GM12878 (cell line): ENCODE data around the gene EPB41L4B. TPM values are rescaled to one million over a fixed set of nuclear protein-coding genes. Genes with fewer than 3 reads are reported as not detected.

Source experiments
- ATAC-seq: fragments of 200-7000 bp; cut with Tn5 transposase; 3 replicates; pipeline ENCODE4 v1.9.1; 2020; ENCODE audit warnings: mild to moderate bottlenecking, moderate library complexity
- BruUV-seq: library from RNA; stranded (reverse); fragments of 400-500 nt; replicated peaks from 2 replicates; lab custom pipeline; 2021; lab: Mats Ljungman, UMichigan
- CTCF ChIA-PET: fragments of 300-600 bp; sonication (Branson Sonifier 250); formaldehyde crosslinking; extraction: SDS; loops from one replicate; lab custom pipeline; 2021; ENCODE audit warnings: inconsistent platforms; lab: Yijun Ruan, JAX
- POLR2A ChIA-PET: fragments of 350-600 bp; formaldehyde crosslinking; extraction: SDS; loops from one replicate; lab custom pipeline; 2021; ENCODE audit warnings: inconsistent platforms; lab: Charles Lee
- RAD21 ChIA-PET: fragments of 300-600 bp; sonication (Branson Sonifier 250); formaldehyde crosslinking; loops from one replicate; lab custom pipeline; 2023; ENCODE audit warnings: antibody characterized with exemption; ENCODE audit not compliant: unreplicated experiment; lab: Charles Lee
- SMC1A ChIA-PET: fragments of 300-600 bp; sonication (Branson Sonifier 250); formaldehyde crosslinking; loops from one replicate; lab custom pipeline; 2023; ENCODE audit not compliant: unreplicated experiment, uncharacterized antibody; lab: Charles Lee
- DNase-seq: peaks from one replicate; pipeline ENCODE4 v3.0.0-alpha.2; 2011; ENCODE audit warnings: low read depth, low spot score
- FAIRE-seq: peaks from 3 replicates; lab custom pipeline; 2011; peaks lifted over from hg19 to GRCh38; lab: Jason Lieb, UNC
- H2AFZ ChIP-seq: 2 replicates; pipeline ENCODE4 v1.6.0; 2011; ENCODE audit warnings: low read depth, low read length, control low read depth; ENCODE audit not compliant: control insufficient read depth
- H3K27ac ChIP-seq: 2 replicates; pipeline ENCODE4 v1.5.1; 2011; ENCODE audit warnings: control low read depth; ENCODE audit not compliant: control insufficient read depth, insufficient read depth
- H3K27me3 ChIP-seq, 2 experiments: replicated peaks in 1 of 2; 2 replicates each; pipeline versions ENCODE4 v1.6.0 to v1.6.1; 2011; ENCODE audit warnings: low read length in 1 of 2; ENCODE audit not compliant: control insufficient read depth in 2 of 2, insufficient read depth in 2 of 2
- H3K36me3 ChIP-seq, 2 experiments: 2 replicates each; pipeline ENCODE4 v1.5.1; 2011; ENCODE audit warnings: low read length in 1 of 2; ENCODE audit not compliant: control insufficient read depth in 2 of 2, insufficient read depth in 2 of 2
- H3K4me1 ChIP-seq: 2 replicates; pipeline ENCODE4 v1.6.1; 2011; ENCODE audit warnings: mild to moderate bottlenecking, low read length, moderate library complexity, mixed read lengths; ENCODE audit not compliant: control insufficient read depth, insufficient read depth
- H3K4me2 ChIP-seq: 2 replicates; pipeline ENCODE4 v1.6.0; 2011; ENCODE audit warnings: control low read depth; ENCODE audit not compliant: control insufficient read depth, insufficient read depth
- H3K4me3 ChIP-seq: fragments of 200-600 bp; sonication (generic); 2 replicates; pipeline ENCODE4 v1.5.1; 2016
- H3K79me2 ChIP-seq: 2 replicates; pipeline ENCODE4 v1.6.0; 2011; ENCODE audit warnings: low read length; ENCODE audit not compliant: control insufficient read depth, insufficient read depth
- H3K9ac ChIP-seq: 2 replicates; pipeline ENCODE4 v1.8.0; 2011; ENCODE audit warnings: low read length, control low read depth, mixed read lengths; ENCODE audit not compliant: control insufficient read depth, insufficient read depth
- H3K9me3 ChIP-seq: replicated peaks from 3 replicates; pipeline ENCODE4 v1.5.1; 2011; ENCODE audit warnings: mild to moderate bottlenecking, low read length; ENCODE audit not compliant: control insufficient read depth, insufficient read depth
- H4K20me1 ChIP-seq: 2 replicates; pipeline ENCODE4 v1.6.0; 2011; ENCODE audit not compliant: control insufficient read depth, insufficient read depth
- ATF2 ChIP-seq: IDR thresholded peaks from 2 replicates; pipeline ENCODE4 v1.6.1; 2012; ENCODE audit warnings: low read length, inconsistent platforms
- ATF3 ChIP-seq: IDR thresholded peaks from 2 replicates; pipeline ENCODE4 v1.6.1; 2011; ENCODE audit warnings: low read depth, mild to moderate bottlenecking, low read length, moderate library complexity, borderline replicate concordance; ENCODE audit errors: extremely low read depth
- CBX3 ChIP-seq: fragments of 200-600 bp; sonication (generic); IDR thresholded peaks from 2 replicates; pipeline ENCODE4 v1.6.1; 2016; ENCODE audit warnings: low read depth, borderline replicate concordance
- CHD2 ChIP-seq: IDR thresholded peaks from 2 replicates; pipeline ENCODE4 v1.6.1; 2011; ENCODE audit warnings: low read depth, low read length, improper control_type of control experiment, borderline replicate concordance
- EZH2 ChIP-seq: IDR thresholded peaks from 2 replicates; pipeline ENCODE4 v1.6.1; 2012; ENCODE audit warnings: low read depth, mild to moderate bottlenecking, control low read depth, inconsistent platforms, low read length, borderline replicate concordance; ENCODE audit not compliant: control insufficient read depth
- FOXK2 ChIP-seq: fragments of 450-650 bp; IDR thresholded peaks from 2 replicates; pipeline ENCODE4 v1.6.1; 2017; ENCODE audit warnings: mild to moderate bottlenecking, moderate library complexity
- HDAC6 ChIP-seq: fragments of 200-600 bp; sonication (generic); IDR thresholded peaks from one replicate; pipeline ENCODE4 v1.8.0; 2017; ENCODE audit warnings: antibody characterized with exemption; ENCODE audit not compliant: unreplicated experiment
- HSF1 ChIP-seq: fragments of 150-350 bp; IDR thresholded peaks from 2 replicates; pipeline ENCODE4 v1.6.1; 2014; ENCODE audit warnings: mild to moderate bottlenecking, low read depth, low read length
- KDM1A ChIP-seq: fragments of 200-600 bp; sonication (generic); IDR thresholded peaks from 2 replicates; pipeline ENCODE4 v1.6.1; 2016; ENCODE audit warnings: borderline replicate concordance
- MTA3 ChIP-seq: IDR thresholded peaks from 2 replicates; pipeline ENCODE4 v1.6.1; 2012; ENCODE audit warnings: low read length, inconsistent platforms, borderline replicate concordance
- MXI1 ChIP-seq: fragments of 150-350 bp; IDR thresholded peaks from 2 replicates; pipeline ENCODE4 v1.6.1; 2011; ENCODE audit warnings: low read depth, mild to moderate bottlenecking, inconsistent platforms, low read length, improper control_type of control experiment
- POLR2AphosphoS5 ChIP-seq: IDR thresholded peaks from 2 replicates; pipeline ENCODE4 v1.6.1; 2011; ENCODE audit warnings: mild to moderate bottlenecking, low read length, inconsistent platforms
- RBBP5 ChIP-seq: fragments of 200-600 bp; sonication (generic); conservative IDR thresholded peaks from 2 replicates; pipeline ENCODE4 v1.6.1; 2016
- SP1 ChIP-seq: IDR thresholded peaks from one replicate; pipeline ENCODE4 v1.6.1; 2011; ENCODE audit warnings: low read depth, low read length
- TARDBP ChIP-seq: IDR thresholded peaks from 2 replicates; pipeline ENCODE4 v1.6.1; 2016; ENCODE audit warnings: borderline replicate concordance
- TCF12 ChIP-seq: IDR thresholded peaks from 2 replicates; pipeline ENCODE4 v1.6.1; 2011; ENCODE audit warnings: low read depth, mild to moderate bottlenecking, low read length
- YBX1 ChIP-seq: fragments of 450-650 bp; IDR thresholded peaks from 2 replicates; pipeline ENCODE4 v1.6.1; 2016; ENCODE audit warnings: antibody characterized with exemption
- WGBS: methylation state at CpG from one replicate; pipeline ENCODE4 v1.1.6; 2016; ENCODE audit warnings: low lambda C conversion rate; ENCODE audit not compliant: insufficient replicate concordance, insufficient coverage; ENCODE audit errors: missing lambda C conversion rate; 5-methylcytosine and 5-hydroxymethylcytosine counted together
- in situ Hi-C: fragments of 300-500 bp; cut with MboI; formaldehyde crosslinking; loops from 9 replicates; pipeline ENCODE4 v1.14.3; 2018; ENCODE audit warnings: mixed read lengths
- intact Hi-C: fragments of 100-400 bp; cut with micrococcal nuclease; formaldehyde crosslinking; loops from one replicate; pipeline ENCODE4 v1.14.2; 2022; ENCODE audit not compliant: unreplicated experiment
- polyA plus RNA-seq, 11 experiments: library from polyadenylated mRNA; depleted of rRNA in 4 of 11; unstranded in 6 of 11; stranded (reverse) in 5 of 11; fragments of >200 nt; fragmentation: Nextera tagmentation in 4 of 11; fragmentation: Illumina TruSeq in 1 of 11; extraction: Ambion mirVana in 4 of 11; extraction: Trizol in 1 of 11; gene quantifications; 1 replicate in 1 of 11; 2 replicates in 10 of 11; pipeline versions ENCODE4 v1.2.1 to v1.2.3, GENCODE V29; 2011 to 2016; ENCODE audit warnings: inconsistent platforms in 2 of 11, missing spikeins in 2 of 11, low read depth in 1 of 11
- total RNA-seq, 4 experiments: library from RNA; depleted of rRNA in 3 of 4; stranded (reverse); fragments of >200 nt in 3 of 4; fragmentation: Illumina TruSeq in 1 of 4; extraction: Trizol in 1 of 4; gene quantifications; 2 replicates each; pipeline versions ENCODE4 v1.2.1 to v1.2.3, GENCODE V29; 2013 to 2021

EPB41L4B gene
- total and polyA plus RNA-seq, 10 of the 15 experiments (the other 5 are each of a cell fraction or from before 2014, with no cell fraction given): 0.04 to 0.75 (median 0.13) TPM; not detected in 1

GRCh38 chr9:109314011-109314531 lies 6.8 kb downstream of the EPB41L4B start (continued):
- TF ChIP-seq MTA3 (no peak), SP1 (no peak), TARDBP (no peak), MXI1 (no peak)

GRCh38 chr9:109313351-109313750 lies 7.5 kb downstream of the EPB41L4B start:
- 69% methylated on average over 4 of the region's 4 CpGs for WGBS
- BruUV-seq: no TSS peak

More at GRCh38 chr9:109313351-109313750, 7.5 kb downstream of the EPB41L4B start:
- ChIA-PET POLR2A (no interaction called here), SMC1A (interaction anchor here (0.6 to 0.8 kb wide), 2 partner anchors 226 to 240 kb away, joined by 3 read pairs; no protein-coding TSS in a partner anchor), RAD21 (interaction anchor here (0.7 kb wide), 1 partner anchor 86 kb away, joined by 3 read pairs; no protein-coding TSS in a partner anchor), CTCF (no interaction called here)
- H3K36me3 ChIP-seq: no peaks in the 10 kb centered on the region
- no peak overlapping the region for H3K27ac ChIP-seq
- H3K4me2 ChIP-seq: no peak overlapping the region
- ATAC-seq (no peak), DNase-seq (no peak), FAIRE-seq (no peak)
- TF ChIP-seq RBBP5 (no peak), POLR2AphosphoS5 (no peak), CHD2 (no peak), ATF2 (no peak), YBX1 (no peak), CBX3 (no peak), EZH2 (no peak), HSF1 (no peak), HDAC6 (no peak), TCF12 (no peak), FOXK2 (no peak), ATF3 (no peak), KDM1A (no peak)
- peaks cover 2 to 5% of the 10 kb centered on the region in 2 experiments for H3K27me3 ChIP-seq
- H3K4me1 ChIP-seq: no peaks in the 10 kb centered on the region
- no peak overlapping the region for H3K4me3 ChIP-seq
- no peaks in the 10 kb centered on the region for H3K79me2 ChIP-seq
- H3K9ac ChIP-seq: no peak overlapping the region
- no peaks in the 10 kb centered on the region for H3K9me3 ChIP-seq
- H4K20me1 ChIP-seq: no peaks in the 10 kb centered on the region; the same call in 1 of the 2 replicates
- H2AFZ ChIP-seq: no peak overlapping the region
- in situ Hi-C loops: no loop called here
- intact Hi-C loops: no loop called here
